OCI-LY3 (cell line): ENCODE measurements around the gene NBDY.
"Not testable (repeated sequence)": the region's sequence is repeated elsewhere in the genome, so short reads cannot be mapped to it uniquely, and the experiment has no call there.

Experiments used
- H2AFZ ChIP-seq: fragments of 200-600, 300-600 bp; shearing (Covaris generic); 2 replicates; pipeline ENCODE4 v1.6.0; 2014; ENCODE audit warnings: antibody characterized with exemption, low read depth, low read length
- H3K27ac ChIP-seq: fragments of 200-600, 300-600 bp; sonication (generic); 2 replicates; pipeline ENCODE4 v1.5.1; 2014; ENCODE audit warnings: mild to moderate bottlenecking, low read length, moderate library complexity, mixed read lengths
- H3K27me3 ChIP-seq: fragments of 200-600, 300-600 bp; sonication (generic); 2 replicates; pipeline ENCODE4 v1.6.1; 2014; ENCODE audit warnings: low read depth, low read length, mixed read lengths
- H3K36me3 ChIP-seq: fragments of 200-600, 300-600 bp; sonication (generic); replicated peaks from 2 replicates; pipeline ENCODE3; 2014; ENCODE audit warnings: low read depth, low read length, mixed read lengths
- H3K4me1 ChIP-seq: fragments of 300-600, 200-600 bp; sonication (generic); 2 replicates; pipeline ENCODE4 v1.6.1; 2014; ENCODE audit warnings: low read length, mixed read lengths
- H3K4me2 ChIP-seq: fragments of 200-600, 300-600 bp; sonication (generic); 2 replicates; pipeline ENCODE4 v1.6.1; 2014; ENCODE audit warnings: low read length, mixed read lengths
- H3K4me3 ChIP-seq: fragments of 300-600, 200-600 bp; sonication (generic); 2 replicates; pipeline ENCODE4 v1.5.1; 2014; ENCODE audit warnings: antibody characterized with exemption, mild to moderate bottlenecking, low read length, moderate library complexity
- H3K79me2 ChIP-seq: fragments of 300-600, 200-600 bp; shearing (Covaris generic); 2 replicates; pipeline ENCODE4 v1.6.1; 2014; ENCODE audit warnings: mild to moderate bottlenecking, low read length, mixed read lengths
- H3K9ac ChIP-seq: fragments of 300-600, 200-600 bp; shearing (Covaris generic); 2 replicates; pipeline ENCODE4 v1.6.0; 2014; ENCODE audit warnings: mild to moderate bottlenecking, low read length, moderate library complexity
- H3K9me3 ChIP-seq: fragments of 200-600, 300-600 bp; shearing (Covaris generic); 2 replicates; pipeline ENCODE4 v1.6.1; 2014; ENCODE audit warnings: low read length, mixed read lengths; ENCODE audit not compliant: insufficient read depth
- H4K20me1 ChIP-seq: fragments of 200-600, 300-600 bp; sonication (generic); 2 replicates; pipeline ENCODE4 v1.6.1; 2016; ENCODE audit warnings: low read length, mixed read lengths; ENCODE audit not compliant: insufficient read depth
- CTCF ChIP-seq: fragments of 200-600, 300-600 bp; sonication (generic); IDR thresholded peaks from 2 replicates; pipeline ENCODE4 v1.5.1; 2014; ENCODE audit warnings: antibody characterized with exemption, low read length, low read depth
- EZH2phosphoT487 ChIP-seq: fragments of 200-600 bp; shearing (Covaris generic); IDR thresholded peaks from 2 replicates; pipeline ENCODE4 v1.6.1; 2018; ENCODE audit warnings: antibody characterized with exemption, mixed run types, low read depth

The NBDY gene

GRCh38 chrX:56766554-56767347 lies 37.7 kb downstream of the NBDY start:
- H4K20me1 ChIP-seq = no peaks in the 10 kb centered on the region
- peaks cover 42% of the 10 kb centered on the region for H3K4me1 ChIP-seq
- no peaks in the 10 kb centered on the region for H3K36me3 ChIP-seq
- no peak overlapping the region for H3K27ac ChIP-seq
- peaks cover 7% of the 10 kb centered on the region; the same call in 1 of the 2 replicates for H3K79me2 ChIP-seq
- H2AFZ ChIP-seq = no peak overlapping the region
- TF ChIP-seq EZH2phosphoT487 = no peak
- TF ChIP-seq CTCF = no peak
- H3K4me3 ChIP-seq = no peak overlapping the region
- H3K9ac ChIP-seq = no peak overlapping the region
- no peaks in the 10 kb centered on the region for H3K9me3 ChIP-seq
- H3K4me2 ChIP-seq = no peak overlapping the region
- H3K27me3 ChIP-seq = no peaks in the 10 kb centered on the region

GRCh38 chrX:56767348-56768119 lies 38.5 kb downstream of the NBDY start:
- H2AFZ ChIP-seq, H3K9me3 ChIP-seq, H4K20me1 ChIP-seq, H3K4me2 ChIP-seq, H3K4me3 ChIP-seq, H3K9ac ChIP-seq, H3K27ac ChIP-seq, H3K27me3 ChIP-seq, H3K79me2 ChIP-seq, H3K36me3 ChIP-seq: not testable (repeated sequence)
- peaks cover 34% of the 10 kb centered on the region for H3K4me1 ChIP-seq

- not testable (repeated sequence) for H3K27me3 ChIP-seq, H3K36me3 ChIP-seq, H3K27ac ChIP-seq, H3K4me3 ChIP-seq, H3K9me3 ChIP-seq, H3K9ac ChIP-seq, H4K20me1 ChIP-seq, H3K79me2 ChIP-seq, H2AFZ ChIP-seq, H3K4me2 ChIP-seq
- peaks cover 28% of the 10 kb centered on the region for H3K4me1 ChIP-seq
Measured at GRCh38 chrX:56768120-56768660, 39.1 kb downstream of the NBDY start.

GRCh38 chrX:56772675-56773521 lies 43.9 kb downstream of the NBDY start:
- not testable (repeated sequence) for H3K4me1 ChIP-seq, H3K9ac ChIP-seq, H3K79me2 ChIP-seq, H4K20me1 ChIP-seq, H3K27ac ChIP-seq, H3K4me3 ChIP-seq, H3K9me3 ChIP-seq, H3K36me3 ChIP-seq, H2AFZ ChIP-seq, H3K27me3 ChIP-seq, H3K4me2 ChIP-seq

GRCh38 chrX:56773522-56774060 lies 44.5 kb downstream of the NBDY start:
- not testable (repeated sequence) for H3K4me2 ChIP-seq, H3K36me3 ChIP-seq, H3K27me3 ChIP-seq, H3K27ac ChIP-seq, H3K9ac ChIP-seq, H3K4me1 ChIP-seq, H3K4me3 ChIP-seq, H3K79me2 ChIP-seq, H3K9me3 ChIP-seq, H2AFZ ChIP-seq, H4K20me1 ChIP-seq

GRCh38 chrX:56778099-56778923 lies 49.3 kb downstream of the NBDY start:
- not testable (repeated sequence) for H4K20me1 ChIP-seq, H3K27me3 ChIP-seq, H3K27ac ChIP-seq, H3K36me3 ChIP-seq, H3K9ac ChIP-seq, H3K4me3 ChIP-seq, H3K79me2 ChIP-seq, H3K9me3 ChIP-seq, H3K4me1 ChIP-seq, H3K4me2 ChIP-seq, H2AFZ ChIP-seq

GRCh38 chrX:56778924-56779468 lies 50.0 kb downstream of the NBDY start:
- H2AFZ ChIP-seq, H3K4me2 ChIP-seq, H3K79me2 ChIP-seq: not testable (repeated sequence)

More at GRCh38 chrX:56778924-56779468, 50.0 kb downstream of the NBDY start:
- not testable (repeated sequence) for H3K9me3 ChIP-seq, H3K27ac ChIP-seq, H4K20me1 ChIP-seq, H3K4me1 ChIP-seq, H3K27me3 ChIP-seq, H3K36me3 ChIP-seq, H3K9ac ChIP-seq, H3K4me3 ChIP-seq
